DMS79 (cell line): ENCODE data around the gene NCR1.
"Not testable (repeated sequence)": the region's sequence is repeated elsewhere in the genome, so short reads cannot be mapped to it uniquely, and the experiment has no call there.

ENCODE experiments used
- DNase-seq: peaks from one replicate; lab custom pipeline; 2025; lab: John Stamatoyannopoulos, UW

The NCR1 gene, protein sequence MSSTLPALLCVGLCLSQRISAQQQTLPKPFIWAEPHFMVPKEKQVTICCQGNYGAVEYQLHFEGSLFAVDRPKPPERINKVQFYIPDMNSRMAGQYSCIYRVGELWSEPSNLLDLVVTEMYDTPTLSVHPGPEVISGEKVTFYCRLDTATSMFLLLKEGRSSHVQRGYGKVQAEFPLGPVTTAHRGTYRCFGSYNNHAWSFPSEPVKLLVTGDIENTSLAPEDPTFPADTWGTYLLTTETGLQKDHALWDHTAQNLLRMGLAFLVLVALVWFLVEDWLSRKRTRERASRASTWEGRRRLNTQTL

DNA sequence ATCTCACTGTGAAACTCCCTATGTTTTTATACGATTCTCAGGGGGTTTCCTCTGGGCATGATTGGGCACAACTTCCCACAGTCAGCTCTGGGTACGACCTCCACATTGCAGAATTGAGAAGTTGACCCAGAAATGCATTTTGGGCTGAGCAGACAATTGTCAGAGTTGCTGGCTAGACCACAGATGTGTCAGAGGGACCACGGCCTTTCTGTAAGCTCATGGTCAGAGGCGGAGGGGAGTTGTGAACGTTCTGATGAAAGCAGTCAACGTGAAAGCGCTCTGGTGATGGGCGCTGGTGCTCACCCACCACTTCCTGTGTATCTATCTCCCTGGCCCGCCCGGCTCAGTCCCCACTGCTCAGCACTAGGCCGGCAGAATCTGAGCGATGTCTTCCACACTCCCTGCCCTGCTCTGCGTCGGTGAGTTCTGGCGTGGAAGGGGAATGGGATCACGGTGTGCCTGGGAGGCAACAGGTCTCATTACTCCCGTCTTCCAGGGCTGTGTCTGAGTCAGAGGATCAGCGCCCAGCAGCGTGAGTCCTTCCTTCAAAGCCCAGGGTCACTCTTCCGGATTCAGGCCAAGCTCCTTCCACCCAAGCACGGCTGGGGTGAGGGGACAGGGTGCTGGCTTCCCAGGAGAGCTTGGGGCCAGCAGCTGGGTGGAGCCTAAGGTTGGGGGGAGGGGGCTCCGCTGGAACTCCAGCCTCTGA is at the start of gene NCR1:
TSS of gene NCR1 (plus strand) at position 346 of the 709 bp plus-strand sequence. CDS start at position 386, 40 bp downstream.
- no peak for DNase-seq

DNA sequence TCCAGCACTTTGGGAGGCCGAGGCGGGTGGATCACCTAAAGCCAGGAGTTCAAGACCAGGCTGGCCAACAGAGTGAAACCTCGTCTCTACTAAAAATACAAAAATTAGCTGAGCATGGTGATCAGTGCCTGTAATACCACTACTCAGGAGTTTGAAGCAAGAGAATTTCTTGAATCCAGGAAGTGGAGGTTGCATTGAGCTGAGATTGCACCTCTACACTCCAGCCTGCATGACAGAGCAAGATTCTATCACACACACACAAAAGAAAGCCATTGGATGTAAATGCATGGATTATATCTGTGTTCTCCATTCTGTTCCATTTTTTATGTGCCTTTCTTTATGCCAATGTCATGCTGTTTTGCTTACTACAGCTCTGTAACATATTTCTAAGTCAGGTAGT is 47.5 kb upstream of the NCR1 start:
- not testable (repeated sequence) for DNase-seq

DNA sequence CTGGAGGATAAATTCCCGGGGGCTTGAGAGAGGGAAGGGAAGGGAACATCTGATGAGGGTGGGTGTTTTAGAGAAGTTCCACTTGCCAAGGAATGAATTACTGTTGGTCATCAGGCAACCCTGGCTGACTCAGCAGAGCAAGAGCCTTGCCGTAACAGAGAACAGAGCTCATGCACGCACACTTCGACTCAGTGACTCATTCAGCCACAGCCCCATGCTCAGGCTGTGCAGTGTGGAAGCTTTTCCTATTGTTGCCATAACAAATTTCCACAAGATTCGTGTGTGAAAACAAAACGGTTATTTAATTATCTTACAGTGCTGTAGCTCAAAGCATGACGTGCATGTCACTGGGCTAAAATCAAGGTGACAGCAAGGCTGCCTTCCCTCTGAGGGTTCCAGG is 46.5 kb upstream of the NCR1 start:
- not testable (repeated sequence) for DNase-seq

DNA sequence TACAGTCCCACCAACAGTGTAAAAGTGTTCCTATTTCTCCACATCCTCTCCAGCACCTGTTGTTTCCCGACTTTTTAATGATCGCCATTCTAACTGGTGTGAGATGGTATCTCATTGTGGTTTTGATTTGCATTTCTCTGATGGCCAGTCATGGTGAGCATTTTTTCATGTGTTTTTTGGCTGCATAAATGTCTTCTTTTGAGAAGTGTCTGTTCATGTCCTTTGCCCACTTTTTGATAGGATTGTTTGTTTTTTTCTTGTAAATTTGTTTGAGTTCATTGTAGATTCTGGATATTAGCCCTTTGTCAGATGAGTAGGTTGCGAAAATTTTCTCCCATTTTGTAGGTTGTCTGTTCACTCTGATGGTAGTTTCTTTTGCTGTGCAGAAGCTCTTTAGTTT is 42.5 kb upstream of the NCR1 start:
- DNase-seq: not testable (repeated sequence)

DNA sequence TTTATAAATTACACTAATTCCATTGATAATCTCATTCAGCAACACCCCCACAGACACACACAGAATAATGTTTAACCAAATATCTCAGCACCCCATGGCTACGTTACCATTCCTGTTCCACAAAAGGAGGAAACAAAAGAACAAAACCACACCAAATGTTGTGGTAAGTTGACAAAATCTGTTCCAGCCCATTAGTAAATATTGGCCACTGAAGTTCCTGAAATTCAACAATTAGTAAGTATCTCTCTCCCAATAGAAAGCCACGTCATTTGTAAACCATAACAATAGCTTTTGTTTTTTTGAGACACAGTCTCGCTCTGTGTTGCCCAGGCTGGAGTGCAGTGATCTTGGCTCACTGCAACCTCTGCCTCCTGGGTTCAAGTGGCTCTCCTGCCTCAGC is 34.3 kb upstream of the NCR1 start:
- no peak for DNase-seq

DNA sequence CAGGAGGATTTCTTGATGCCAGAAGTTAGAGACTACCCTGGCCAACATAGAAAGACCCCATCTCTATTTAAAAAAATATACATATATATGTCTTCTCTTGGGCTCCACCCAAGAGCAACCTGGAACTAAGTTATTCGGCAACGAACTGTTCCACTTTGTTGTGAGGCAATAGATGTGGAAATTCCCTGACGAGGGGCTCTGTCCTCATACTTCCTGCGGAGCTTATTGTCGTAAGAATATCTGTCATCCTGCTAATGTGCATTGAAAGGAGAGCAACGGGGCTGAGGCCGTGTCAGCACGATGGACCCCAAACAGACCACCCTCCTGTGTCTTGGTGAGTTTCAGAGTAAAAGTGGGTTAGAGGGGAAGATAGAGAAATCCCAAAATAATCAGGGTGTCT is 32.0 kb upstream of the NCR1 start, which contains the start of gene FCAR:
TSS of gene FCAR (plus strand) at position 246 of the 400 bp plus-strand sequence. CDS start at position 301, 55 bp downstream.
- no peak for DNase-seq

DNA sequence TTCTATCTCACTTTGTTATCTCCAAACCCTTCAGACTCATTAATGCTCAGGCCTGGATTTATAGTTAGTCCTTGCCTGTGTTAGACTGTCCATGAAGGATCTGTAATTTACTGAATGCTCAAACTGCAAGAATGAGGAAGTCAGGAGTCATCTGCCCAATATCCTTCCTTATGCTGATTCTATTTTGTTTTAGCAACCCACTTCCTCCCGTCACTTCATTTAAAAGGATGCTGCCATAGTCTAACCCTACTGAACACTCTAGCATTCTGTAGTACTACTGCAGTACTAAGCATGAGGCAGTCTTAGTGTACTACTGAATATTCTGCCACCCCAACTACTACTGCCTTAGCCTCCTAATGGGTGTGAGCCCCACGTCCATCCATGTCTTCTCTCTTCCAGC is 30.4 kb upstream of the NCR1 start:
- no peak for DNase-seq

DNA sequence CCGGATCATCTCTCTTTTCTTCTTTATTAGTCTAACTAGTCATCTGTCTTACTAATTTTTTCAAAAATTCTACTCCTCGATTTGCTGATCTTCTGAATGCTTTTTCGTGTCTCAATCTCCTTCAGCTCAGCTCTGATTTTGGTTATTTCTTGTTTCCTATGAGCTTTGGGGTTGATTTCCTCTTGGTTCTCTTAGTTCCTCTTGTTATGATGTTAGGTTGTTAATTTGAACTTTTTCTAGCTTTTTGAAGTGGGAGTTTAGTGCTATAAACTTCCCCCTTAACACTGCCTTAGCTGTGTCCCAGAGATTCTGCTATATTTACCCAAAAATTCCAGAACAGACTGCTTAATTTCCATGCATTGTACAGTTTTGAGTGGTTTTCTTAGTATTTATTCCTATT is 28.5 kb upstream of the NCR1 start:
- DNase-seq: no peak

DNA sequence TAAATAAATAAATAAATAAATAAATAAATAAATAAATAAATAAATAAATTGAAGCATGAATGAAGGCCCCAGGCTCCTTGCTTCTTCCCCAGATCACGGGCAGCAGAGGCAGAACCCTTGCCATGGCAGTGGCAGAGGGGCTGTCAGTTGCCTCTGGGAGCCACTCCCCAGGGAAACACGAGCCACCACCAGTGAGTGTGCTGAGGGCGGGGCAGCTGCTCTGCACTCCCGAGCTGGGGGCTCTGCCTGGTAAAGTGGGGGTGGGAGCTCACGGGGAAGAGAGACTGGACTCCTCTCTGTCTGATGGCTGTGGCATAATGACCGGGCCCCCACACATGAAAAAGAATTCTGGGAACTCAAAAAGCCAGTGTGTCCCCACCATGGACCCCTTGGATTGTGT is 24.1 kb upstream of the NCR1 start:
- DNase-seq: no peak

DNA sequence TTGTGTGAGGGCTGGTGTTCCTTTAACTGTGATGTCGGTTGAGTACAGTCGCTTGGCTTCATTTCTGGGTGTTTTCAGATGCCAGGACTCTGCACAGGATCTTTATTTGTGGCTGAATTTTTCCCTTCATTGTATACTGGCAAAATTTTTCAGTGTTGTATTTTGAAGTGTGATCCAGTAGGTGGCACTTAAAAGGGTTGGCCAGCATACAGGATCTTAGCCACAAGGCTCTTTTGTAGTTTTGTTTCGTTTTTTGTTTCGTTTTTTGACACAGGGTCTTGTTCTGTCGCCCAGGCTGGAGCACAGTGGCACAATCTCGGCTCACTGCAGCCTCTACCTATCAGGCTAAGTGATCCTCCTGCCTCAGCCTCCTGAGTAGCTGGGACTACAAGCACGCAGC is 23.2 kb upstream of the NCR1 start:
- no peak for DNase-seq

DNA sequence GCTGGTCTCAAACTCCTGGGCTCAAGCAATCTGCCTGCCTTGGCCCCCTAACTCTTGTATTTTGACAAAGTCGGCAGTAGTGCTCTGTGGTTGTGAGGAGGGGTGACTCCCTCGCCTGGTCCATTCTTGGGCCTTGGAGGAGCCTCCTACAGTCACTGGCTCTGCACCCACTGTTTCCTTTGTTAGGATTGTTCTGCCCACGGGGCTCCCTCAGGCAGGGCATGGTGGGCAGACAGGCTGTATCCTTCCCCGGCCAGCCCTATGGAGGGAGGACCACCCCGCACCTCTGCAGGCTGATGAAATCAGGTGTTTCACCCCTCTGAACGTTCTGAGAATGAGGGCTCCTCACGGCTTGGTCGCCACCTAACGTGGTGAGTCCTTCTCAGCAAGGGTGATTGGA is 22.7 kb upstream of the NCR1 start:
- no peak for DNase-seq

DNA sequence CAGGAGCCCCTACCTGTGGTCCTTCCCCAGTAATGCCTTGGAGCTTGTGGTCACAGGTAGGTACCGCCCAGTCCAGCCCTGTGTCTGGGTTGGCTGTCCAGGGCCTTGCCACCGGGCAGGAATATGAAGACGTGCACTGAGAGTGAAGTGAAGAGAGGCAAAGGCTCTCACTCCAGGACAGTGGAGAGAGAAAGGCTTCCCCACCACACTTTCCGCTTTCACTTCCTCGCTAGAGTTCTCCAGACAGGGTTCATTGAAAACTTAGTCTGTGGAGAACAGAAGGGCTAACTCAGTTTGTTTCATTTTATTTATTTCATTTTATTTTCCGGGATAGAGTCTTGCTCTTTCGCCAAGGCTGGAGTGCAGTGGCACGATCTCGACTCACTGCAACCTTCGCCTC is 17.7 kb upstream of the NCR1 start:
- no peak for DNase-seq

DNA sequence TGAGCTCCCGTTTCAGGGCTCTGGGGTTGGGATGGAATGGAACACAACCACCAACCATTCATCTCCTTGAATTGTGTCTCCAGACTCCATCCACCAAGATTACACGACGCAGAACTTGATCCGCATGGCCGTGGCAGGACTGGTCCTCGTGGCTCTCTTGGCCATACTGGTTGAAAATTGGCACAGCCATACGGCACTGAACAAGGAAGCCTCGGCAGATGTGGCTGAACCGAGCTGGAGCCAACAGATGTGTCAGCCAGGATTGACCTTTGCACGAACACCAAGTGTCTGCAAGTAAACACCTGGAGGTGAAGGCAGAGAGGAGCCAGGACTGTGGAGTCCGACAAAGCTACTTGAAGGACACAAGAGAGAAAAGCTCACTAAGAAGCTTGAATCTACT is 16.4 kb upstream of the NCR1 start:
- no peak for DNase-seq

DNA sequence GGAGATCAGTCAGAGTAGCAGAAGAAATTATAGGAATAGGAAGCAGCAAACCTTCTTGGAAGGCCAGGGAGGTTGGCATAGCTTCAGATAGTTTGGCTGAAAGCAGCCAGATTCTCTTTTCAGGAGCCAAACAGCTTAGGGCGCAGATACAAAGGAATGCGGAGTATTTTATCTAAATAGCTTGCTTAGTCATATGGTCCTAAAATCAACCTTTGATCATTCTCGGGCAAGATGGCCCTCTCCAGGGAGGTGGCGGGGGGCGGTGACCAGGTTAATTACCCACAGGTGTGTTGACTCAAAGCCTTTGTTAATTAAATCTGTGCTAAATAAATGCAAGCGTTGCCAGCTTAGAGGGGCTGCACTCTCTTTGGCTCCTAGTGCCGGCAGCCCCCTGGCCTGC is 12.5 kb upstream of the NCR1 start:
- no peak for DNase-seq

DNA sequence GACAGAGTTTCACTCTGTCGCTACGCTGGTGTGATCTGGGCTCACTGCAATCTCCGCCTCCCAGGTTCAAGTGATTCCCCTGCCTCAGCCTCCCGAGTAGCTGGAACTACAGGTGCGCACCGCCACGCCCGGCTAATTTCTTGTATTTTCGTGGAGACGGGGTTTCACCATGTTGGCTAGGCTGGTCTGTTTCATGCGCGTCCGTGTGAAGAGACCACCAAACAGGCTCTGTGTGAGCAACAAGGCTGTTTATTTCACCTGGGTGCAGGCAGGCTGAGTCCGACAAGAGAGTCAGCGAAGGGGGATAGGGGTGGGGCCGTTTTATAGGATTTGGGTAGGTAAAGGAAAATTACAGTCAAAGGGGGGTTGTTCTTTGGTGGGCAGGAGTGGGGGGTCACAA is 11.8 kb upstream of the NCR1 start:
- DNase-seq: not testable (repeated sequence)

DNA sequence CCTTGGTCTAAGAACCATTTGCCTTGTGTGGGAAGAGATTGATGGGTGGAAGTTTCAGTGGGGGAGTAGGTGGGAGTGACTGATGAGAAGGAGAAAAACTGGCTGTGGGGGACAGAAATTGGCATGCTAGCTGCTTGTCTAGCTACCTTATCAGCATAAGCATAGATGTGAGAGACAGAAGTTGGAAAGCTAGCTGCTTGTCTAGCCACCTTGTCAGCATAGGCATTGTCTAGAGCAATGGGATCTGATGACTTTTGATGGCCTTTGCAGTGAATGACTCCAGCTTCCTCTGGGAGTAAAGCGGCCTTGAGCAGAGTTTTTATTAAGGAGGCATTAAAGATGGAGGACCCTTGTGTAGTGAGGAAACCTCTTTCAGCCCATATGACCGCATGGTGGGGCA is 9.9 kb upstream of the NCR1 start:
- DNase-seq: no peak

DNA sequence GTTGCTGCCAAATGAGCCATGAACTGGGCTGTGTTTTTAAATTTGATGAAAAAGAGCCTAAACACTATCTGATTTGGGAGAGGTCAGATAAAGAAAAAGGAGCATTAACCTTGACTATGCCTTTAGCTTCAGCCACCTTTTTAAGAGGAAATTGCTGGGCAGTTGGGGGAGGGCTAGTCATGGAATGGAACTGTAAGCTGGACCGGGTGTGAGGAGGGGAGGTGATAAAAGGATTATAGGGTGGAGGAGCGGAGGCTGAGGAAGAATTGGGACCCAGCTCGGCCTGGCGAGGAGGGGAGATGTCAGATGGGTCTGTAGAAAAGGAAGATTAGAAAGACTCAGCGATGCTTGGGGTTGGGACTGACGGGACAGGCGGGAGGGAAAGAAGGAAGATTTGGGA is 7.3 kb upstream of the NCR1 start:
- not testable (repeated sequence) for DNase-seq

DNA sequence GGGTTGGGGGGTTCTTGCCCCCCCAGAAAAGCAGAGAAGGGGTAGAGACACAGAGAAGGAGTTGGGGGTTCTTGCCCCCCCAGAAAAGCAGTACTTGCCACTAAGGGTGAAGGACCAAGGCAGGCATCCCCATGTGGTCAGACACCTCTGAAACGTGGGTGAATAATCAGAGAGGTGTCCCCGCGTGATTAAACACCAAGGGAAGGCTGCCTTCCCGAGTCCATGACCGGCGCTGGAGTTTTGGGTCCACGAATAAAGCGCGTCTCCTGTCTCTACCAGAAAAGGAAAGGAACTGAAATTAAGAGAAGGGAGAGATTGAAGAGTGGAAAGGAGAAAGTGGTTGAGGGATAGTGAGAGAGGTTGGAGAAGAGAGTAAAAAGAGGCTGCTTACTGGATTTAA is 6.3 kb upstream of the NCR1 start:
- DNase-seq: not testable (repeated sequence)

DNA sequence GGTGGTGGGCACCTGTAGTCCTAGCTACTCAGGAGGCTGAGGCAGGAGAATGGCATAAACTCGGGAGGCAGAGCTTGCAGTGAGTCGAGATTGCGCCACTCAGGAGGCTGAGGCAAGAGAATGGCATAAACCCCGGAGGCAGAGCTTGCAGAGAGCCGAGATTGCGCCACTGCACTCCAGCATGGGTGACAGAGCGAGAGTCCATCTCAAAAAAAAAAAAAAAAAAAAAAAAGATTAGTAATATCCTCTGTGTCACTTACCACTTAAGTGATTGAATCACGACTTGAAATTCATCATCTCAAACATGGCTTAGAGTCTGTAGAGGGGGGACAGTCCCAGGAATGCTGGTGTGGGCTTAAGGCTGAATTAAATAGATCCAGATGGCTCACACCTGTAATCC is 4.8 kb upstream of the NCR1 start:
- DNase-seq: not testable (repeated sequence)

DNA sequence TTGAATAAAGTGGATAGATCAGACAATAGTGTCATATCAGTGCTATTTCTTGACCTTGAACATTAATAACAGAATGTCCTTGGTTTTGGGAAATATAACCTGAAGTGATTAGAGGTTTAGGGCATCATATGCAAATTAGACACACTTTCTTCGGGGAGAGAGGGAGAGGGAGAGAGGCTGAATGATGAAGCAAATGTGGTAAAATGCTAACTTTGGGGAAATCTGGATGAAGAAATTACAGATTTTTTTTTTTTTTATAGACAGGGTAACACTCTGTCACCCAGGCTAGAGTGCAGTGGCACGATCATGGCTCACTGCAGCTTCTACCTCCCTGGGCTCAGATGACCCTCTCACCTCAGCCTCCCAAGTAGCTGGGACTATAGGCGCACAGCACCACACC is 3.9 kb upstream of the NCR1 start:
- DNase-seq: no peak

DNA sequence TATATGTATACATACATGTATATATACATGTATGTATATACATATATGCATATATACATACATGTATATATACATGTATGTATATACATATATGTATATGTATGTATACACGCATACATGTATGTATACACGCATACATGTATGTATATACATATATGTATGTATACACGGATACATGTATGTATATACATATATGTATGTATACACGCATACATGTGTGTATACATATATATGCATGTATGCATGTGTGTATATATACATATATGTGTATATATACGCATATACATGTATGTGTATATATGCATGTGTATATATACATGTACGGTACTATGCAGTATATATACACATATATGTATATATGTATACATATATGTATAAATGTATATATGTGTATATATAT is 2.6 kb upstream of the NCR1 start:
- no peak for DNase-seq

DNA sequence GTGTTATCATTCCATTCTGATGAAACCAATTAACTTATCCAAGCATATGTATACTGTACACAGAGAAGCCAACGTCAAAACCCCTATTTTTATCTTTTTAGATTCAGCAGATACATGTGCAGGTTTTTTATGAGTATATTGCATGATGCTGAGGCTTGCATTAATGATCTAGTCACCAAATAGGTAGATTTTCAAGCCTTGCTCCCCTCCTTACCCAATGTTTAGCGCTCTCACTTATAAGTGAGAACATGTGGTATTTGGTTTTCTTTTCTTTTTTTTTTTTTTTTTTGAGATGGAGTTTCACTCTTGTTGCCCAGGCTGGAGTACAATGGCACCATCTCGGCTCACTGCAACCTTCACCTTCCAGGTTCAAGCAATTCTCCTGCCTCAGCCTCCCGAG is 1.7 kb upstream of the NCR1 start:
- not testable (repeated sequence) for DNase-seq

DNA sequence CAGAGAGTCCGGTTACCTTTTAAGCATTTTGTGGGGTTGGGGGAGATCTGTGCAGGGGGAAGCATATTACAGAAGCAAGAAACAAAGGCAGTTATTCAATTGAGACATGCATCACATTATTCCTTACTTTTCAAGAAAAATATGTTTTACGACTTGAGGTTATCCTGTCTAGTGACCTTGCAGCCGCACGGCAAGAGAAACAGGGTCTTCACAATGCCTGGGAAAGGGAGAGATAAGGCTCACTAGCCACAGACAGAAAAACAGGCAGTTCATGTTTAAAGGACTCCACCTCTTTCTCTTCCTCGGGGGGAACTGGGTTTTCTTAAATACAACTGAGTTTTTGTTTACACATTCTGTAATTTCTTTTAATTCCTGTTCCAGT is 536 bp upstream of the NCR1 start:
- no peak for DNase-seq

DNA sequence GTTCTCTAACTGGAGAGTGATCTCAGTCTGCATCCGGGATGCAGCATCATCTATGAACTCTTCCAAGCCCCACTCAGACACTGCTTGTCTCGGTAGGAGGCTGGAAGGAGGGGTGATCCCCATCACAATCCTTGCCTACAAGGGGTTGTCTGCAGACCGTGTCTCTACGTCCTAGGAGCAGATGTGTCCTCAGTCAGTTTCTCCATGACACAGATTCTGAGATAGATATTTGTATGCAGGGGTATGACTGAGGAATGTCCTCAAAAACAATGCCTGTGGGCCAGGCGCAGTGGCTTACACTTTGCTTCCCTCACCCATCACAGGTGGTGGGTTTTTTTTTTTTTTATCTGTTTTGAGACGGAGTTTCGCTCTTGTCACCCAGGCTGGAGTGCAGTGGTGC is 871 bp downstream of the NCR1 start:
- no peak for DNase-seq
